Fibroblast of the aortic adventitia (primary cell): ENCODE data around the gene MAD1L1. TPM values are rescaled to one million over a fixed set of nuclear protein-coding genes. Genes with fewer than 3 reads are reported as not detected.
"Not testable (repeated sequence)": the region's sequence is repeated elsewhere in the genome, so short reads cannot be mapped to it uniquely, and the experiment has no call there.

Source experiments
- DNase-seq: peaks from one replicate; pipeline ENCODE4 v3.0.0-alpha.2; 2010; ENCODE audit warnings: low read depth
- H3K4me3 ChIP-seq: 2 replicates; pipeline ENCODE4 v1.5.1; 2011; ENCODE audit warnings: low read depth, mild to moderate bottlenecking, control low read depth, low read length, moderate library complexity
- CTCF ChIP-seq: IDR thresholded peaks from 2 replicates; pipeline ENCODE4 v1.5.1; 2011; ENCODE audit warnings: mild to moderate bottlenecking, low read length, control low read depth, inconsistent platforms; ENCODE audit not compliant: insufficient read depth
- total RNA-seq: library from RNA; depleted of rRNA; stranded (reverse); fragments of >200 nt; gene quantifications from 2 replicates; pipeline ENCODE4 v1.2.3, GENCODE V29; 2012; ENCODE audit warnings: low replicate concordance

Gene MAD1L1
- total RNA-seq, 1 donor: 22.9 TPM

- TF ChIP-seq CTCF: no peak
- DNase-seq: no peak
- H3K4me3 ChIP-seq: no peak overlapping the region
Observed at GRCh38 chr7:2269991-2270460, 37.3 kb upstream of the MAD1L1 start.

GRCh38 chr7:2269089-2269990 lies 36.6 kb upstream of the MAD1L1 start:
- peak; percentile 19 for DNase-seq

GRCh38 chr7:2266911-2267310 lies 34.2 kb upstream of the MAD1L1 start:
- no peak overlapping the region for H3K4me3 ChIP-seq
- DNase-seq: peak; percentile 33
- no peak for TF ChIP-seq CTCF

More at GRCh38 chr7:2269089-2269990, 36.6 kb upstream of the MAD1L1 start:
- not testable (repeated sequence) for H3K4me3 ChIP-seq

GRCh38 chr7:2264158-2264557 lies 31.4 kb upstream of the MAD1L1 start:
- no peak overlapping the region for H3K4me3 ChIP-seq
- no peak for TF ChIP-seq CTCF
- DNase-seq: no peak

- no peak overlapping the region for H3K4me3 ChIP-seq
- no peak for DNase-seq
- no peak for TF ChIP-seq CTCF
Observed at GRCh38 chr7:2263176-2263575, 30.4 kb upstream of the MAD1L1 start.

GRCh38 chr7:2261611-2262010 lies 28.9 kb upstream of the MAD1L1 start:
- no peak for TF ChIP-seq CTCF
- DNase-seq: no peak
- no peak overlapping the region for H3K4me3 ChIP-seq

GRCh38 chr7:2260820-2261219 lies 28.1 kb upstream of the MAD1L1 start:
- DNase-seq: no peak
- H3K4me3 ChIP-seq: no peak overlapping the region
- TF ChIP-seq CTCF: no peak
